Loucy (cell line): ENCODE measurements around the gene CNTNAP2.

Source experiments
- H2AFZ ChIP-seq: fragments of 200-600 bp; sonication (generic); 2 replicates; pipeline ENCODE4 v1.6.0; 2016; ENCODE audit warnings: antibody characterized with exemption, mild to moderate bottlenecking, low read length, moderate library complexity
- H3F3A ChIP-seq: fragments of 200-600 bp; 2 replicates; pipeline ENCODE4 v1.6.0; 2016; ENCODE audit warnings: antibody characterized with exemption, low read depth, mild to moderate bottlenecking
- H3K27me3 ChIP-seq: fragments of 200-600 bp; sonication (generic); 2 replicates; pipeline ENCODE4 v1.6.1; 2014; ENCODE audit warnings: low read length, mild to moderate bottlenecking; ENCODE audit not compliant: insufficient read depth, poor library complexity, severe bottlenecking
- H3K36me3 ChIP-seq: fragments of 200-600 bp; sonication (generic); 2 replicates; pipeline ENCODE4 v1.6.1; 2016; ENCODE audit warnings: low read length; ENCODE audit not compliant: insufficient read depth
- H3K4me1 ChIP-seq: fragments of 200-600 bp; sonication (generic); 2 replicates; pipeline ENCODE4 v1.5.1; 2014; ENCODE audit warnings: low read length, mild to moderate bottlenecking; ENCODE audit not compliant: insufficient read depth, poor library complexity, severe bottlenecking
- H3K4me2 ChIP-seq: fragments of 200-600 bp; sonication (generic); 2 replicates; pipeline ENCODE4 v1.6.0; 2014; ENCODE audit warnings: antibody characterized with exemption, low read length, low read depth, mild to moderate bottlenecking; ENCODE audit not compliant: poor library complexity, severe bottlenecking
- H3K4me3 ChIP-seq: fragments of 200-600 bp; sonication (generic); 2 replicates; pipeline ENCODE4 v1.5.1; 2014; ENCODE audit warnings: low read length, mild to moderate bottlenecking, mixed read lengths; ENCODE audit not compliant: poor library complexity, severe bottlenecking
- H3K79me2 ChIP-seq: fragments of 200-600 bp; sonication (generic); 2 replicates; pipeline ENCODE4 v1.6.1; 2014; ENCODE audit warnings: low read length; ENCODE audit not compliant: insufficient read depth
- H3K9ac ChIP-seq: fragments of 200-600 bp; sonication (generic); 2 replicates; pipeline ENCODE4 v1.6.0; 2014; ENCODE audit warnings: mild to moderate bottlenecking, low read depth, low read length, moderate library complexity; ENCODE audit not compliant: poor library complexity, severe bottlenecking
- H3K9me2 ChIP-seq: fragments of 200-600 bp; sonication (generic); replicated peaks from 2 replicates; pipeline ENCODE4 v1.6.1; 2016; ENCODE audit warnings: low read depth, low read length, mixed read lengths
- H3K9me3 ChIP-seq: fragments of 200-600 bp; sonication (generic); 2 replicates; pipeline ENCODE4 v1.6.1; 2014; ENCODE audit warnings: mild to moderate bottlenecking, antibody characterized with exemption, low read length, low read depth; ENCODE audit not compliant: insufficient read depth
- H4K20me1 ChIP-seq: fragments of 200-600 bp; sonication (generic); 2 replicates; pipeline ENCODE4 v1.6.0; 2014; ENCODE audit warnings: antibody characterized with exemption, low read length, mild to moderate bottlenecking; ENCODE audit not compliant: insufficient read depth, poor library complexity, severe bottlenecking
- EZH2phosphoT487 ChIP-seq: fragments of 200-600 bp; IDR thresholded peaks from 2 replicates; pipeline ENCODE4 v1.6.1; 2018; ENCODE audit warnings: antibody characterized with exemption, mild to moderate bottlenecking, moderate library complexity, borderline replicate concordance
- TF ChIP-seq, protein P1 (sequence below): fragments of 200-600 bp; sonication (generic); conservative IDR thresholded peaks from 2 replicates; pipeline ENCODE4 v1.5.1; 2014; ENCODE audit warnings: mild to moderate bottlenecking, antibody characterized with exemption, low read length

The CNTNAP2 gene

GRCh38 chr7:146319629-146320028, 203.0 kb downstream of the CNTNAP2 start:
- Histone ChIP-seq H3K4me3 (no peak overlapping the region), H3F3A (no peaks in the 10 kb centered on the region), H2AFZ (no peak overlapping the region), H3K36me3 (no peaks in the 10 kb centered on the region), H3K4me1 (no peaks in the 10 kb centered on the region), H3K4me2 (no peak overlapping the region), H3K9me3 (no peaks in the 10 kb centered on the region), H4K20me1 (no peaks in the 10 kb centered on the region), H3K79me2 (no peaks in the 10 kb centered on the region), H3K9ac (no peak overlapping the region), H3K27me3 (no peaks in the 10 kb centered on the region), H3K9me2 (no peaks in the 10 kb centered on the region)
- TF ChIP-seq, protein P1, sequence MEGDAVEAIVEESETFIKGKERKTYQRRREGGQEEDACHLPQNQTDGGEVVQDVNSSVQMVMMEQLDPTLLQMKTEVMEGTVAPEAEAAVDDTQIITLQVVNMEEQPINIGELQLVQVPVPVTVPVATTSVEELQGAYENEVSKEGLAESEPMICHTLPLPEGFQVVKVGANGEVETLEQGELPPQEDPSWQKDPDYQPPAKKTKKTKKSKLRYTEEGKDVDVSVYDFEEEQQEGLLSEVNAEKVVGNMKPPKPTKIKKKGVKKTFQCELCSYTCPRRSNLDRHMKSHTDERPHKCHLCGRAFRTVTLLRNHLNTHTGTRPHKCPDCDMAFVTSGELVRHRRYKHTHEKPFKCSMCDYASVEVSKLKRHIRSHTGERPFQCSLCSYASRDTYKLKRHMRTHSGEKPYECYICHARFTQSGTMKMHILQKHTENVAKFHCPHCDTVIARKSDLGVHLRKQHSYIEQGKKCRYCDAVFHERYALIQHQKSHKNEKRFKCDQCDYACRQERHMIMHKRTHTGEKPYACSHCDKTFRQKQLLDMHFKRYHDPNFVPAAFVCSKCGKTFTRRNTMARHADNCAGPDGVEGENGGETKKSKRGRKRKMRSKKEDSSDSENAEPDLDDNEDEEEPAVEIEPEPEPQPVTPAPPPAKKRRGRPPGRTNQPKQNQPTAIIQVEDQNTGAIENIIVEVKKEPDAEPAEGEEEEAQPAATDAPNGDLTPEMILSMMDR, result no peak
- no peak for TF ChIP-seq EZH2phosphoT487

DNA sequence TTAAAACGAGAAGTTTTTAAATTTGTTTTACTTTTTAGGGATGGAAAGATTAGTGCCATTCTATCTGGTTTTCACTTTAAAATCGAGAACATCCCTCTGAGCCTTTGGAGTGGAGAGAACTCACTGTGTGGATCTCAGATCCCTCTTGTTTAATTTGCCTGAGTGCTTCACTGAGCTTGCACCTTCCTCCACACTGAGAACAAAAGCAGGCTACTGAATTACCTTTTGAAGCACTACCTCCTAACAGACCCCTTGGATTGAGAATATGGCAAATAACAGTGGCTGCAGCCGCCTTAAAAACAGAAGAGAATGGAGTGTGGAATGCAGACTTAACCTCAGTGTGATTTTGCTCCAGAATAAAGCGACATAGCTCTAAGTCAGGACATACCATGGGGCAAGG, 204.7 kb downstream of the CNTNAP2 start:
- Histone ChIP-seq H3K4me2 (no peak overlapping the region), H3K9me3 (no peaks in the 10 kb centered on the region), H3K4me1 (no peaks in the 10 kb centered on the region), H3K36me3 (no peaks in the 10 kb centered on the region), H3K9me2 (no peaks in the 10 kb centered on the region), H3K4me3 (no peak overlapping the region), H3F3A (no peaks in the 10 kb centered on the region), H4K20me1 (no peaks in the 10 kb centered on the region), H2AFZ (no peak overlapping the region), H3K27me3 (no peaks in the 10 kb centered on the region), H3K9ac (no peak overlapping the region), H3K79me2 (no peaks in the 10 kb centered on the region)
- TF ChIP-seq, protein P1, result no peak
- TF ChIP-seq EZH2phosphoT487, result no peak

GRCh38 chr7:146331369-146331768, 214.8 kb downstream of the CNTNAP2 start:
- Histone ChIP-seq H3K9ac (no peak overlapping the region), H3K9me2 (no peaks in the 10 kb centered on the region), H3K4me2 (no peak overlapping the region), H3K27me3 (no peaks in the 10 kb centered on the region), H3K36me3 (no peaks in the 10 kb centered on the region), H3K9me3 (no peaks in the 10 kb centered on the region), H2AFZ (no peak overlapping the region), H4K20me1 (no peaks in the 10 kb centered on the region), H3K79me2 (no peaks in the 10 kb centered on the region), H3K4me1 (no peaks in the 10 kb centered on the region), H3F3A (no peaks in the 10 kb centered on the region), H3K4me3 (no peak overlapping the region)
- TF ChIP-seq, protein P1, result no peak
- TF ChIP-seq EZH2phosphoT487, result no peak
